NCI-H146 treated with DMSO at 0.1 percent for 48 hours (cell line): ENCODE results near the gene CREB3L1.
A peak's percentile ranks its signal among the peaks of the same experiment; 100 is the strongest.

ENCODE experiments used
- DNase-seq: peaks from one replicate; lab custom pipeline; 2025; ENCODE audit not compliant: unreplicated experiment; lab: John Stamatoyannopoulos, UW

CREB3L1 gene, protein sequence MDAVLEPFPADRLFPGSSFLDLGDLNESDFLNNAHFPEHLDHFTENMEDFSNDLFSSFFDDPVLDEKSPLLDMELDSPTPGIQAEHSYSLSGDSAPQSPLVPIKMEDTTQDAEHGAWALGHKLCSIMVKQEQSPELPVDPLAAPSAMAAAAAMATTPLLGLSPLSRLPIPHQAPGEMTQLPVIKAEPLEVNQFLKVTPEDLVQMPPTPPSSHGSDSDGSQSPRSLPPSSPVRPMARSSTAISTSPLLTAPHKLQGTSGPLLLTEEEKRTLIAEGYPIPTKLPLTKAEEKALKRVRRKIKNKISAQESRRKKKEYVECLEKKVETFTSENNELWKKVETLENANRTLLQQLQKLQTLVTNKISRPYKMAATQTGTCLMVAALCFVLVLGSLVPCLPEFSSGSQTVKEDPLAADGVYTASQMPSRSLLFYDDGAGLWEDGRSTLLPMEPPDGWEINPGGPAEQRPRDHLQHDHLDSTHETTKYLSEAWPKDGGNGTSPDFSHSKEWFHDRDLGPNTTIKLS

DNA sequence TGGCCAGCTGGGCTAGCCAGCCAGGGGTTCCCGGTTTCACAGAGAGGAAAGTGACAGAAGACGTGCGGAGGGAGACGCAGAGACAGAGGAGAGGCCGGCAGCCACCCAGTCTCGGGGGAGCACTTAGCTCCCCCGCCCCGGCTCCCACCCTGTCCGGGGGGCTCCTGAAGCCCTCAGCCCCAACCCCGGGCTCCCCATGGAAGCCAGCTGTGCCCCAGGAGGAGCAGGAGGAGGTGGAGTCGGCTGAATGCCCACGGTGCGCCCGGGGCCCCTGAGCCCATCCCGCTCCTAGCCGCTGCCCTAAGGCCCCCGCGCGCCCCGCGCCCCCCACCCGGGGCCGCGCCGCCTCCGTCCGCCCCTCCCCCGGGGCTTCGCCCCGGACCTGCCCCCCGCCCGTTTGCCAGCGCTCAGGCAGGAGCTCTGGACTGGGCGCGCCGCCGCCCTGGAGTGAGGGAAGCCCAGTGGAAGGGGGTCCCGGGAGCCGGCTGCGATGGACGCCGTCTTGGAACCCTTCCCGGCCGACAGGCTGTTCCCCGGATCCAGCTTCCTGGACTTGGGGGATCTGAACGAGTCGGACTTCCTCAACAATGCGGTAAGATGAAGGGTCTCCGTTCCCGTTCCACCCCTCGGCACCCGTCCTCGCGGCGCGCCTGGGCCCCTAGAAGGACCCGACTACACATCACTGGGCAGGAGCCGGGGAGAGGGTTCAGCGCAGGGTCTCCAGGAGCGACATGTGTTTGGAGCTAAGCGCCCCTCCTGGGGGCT, at the start of gene CREB3L1:
Gene CREB3L1, plus strand, starts transcription at position 41 of the 765 bp plus-strand sequence. Its CDS starts 450 bp downstream, at position 491.
- no peak for DNase-seq

DNA sequence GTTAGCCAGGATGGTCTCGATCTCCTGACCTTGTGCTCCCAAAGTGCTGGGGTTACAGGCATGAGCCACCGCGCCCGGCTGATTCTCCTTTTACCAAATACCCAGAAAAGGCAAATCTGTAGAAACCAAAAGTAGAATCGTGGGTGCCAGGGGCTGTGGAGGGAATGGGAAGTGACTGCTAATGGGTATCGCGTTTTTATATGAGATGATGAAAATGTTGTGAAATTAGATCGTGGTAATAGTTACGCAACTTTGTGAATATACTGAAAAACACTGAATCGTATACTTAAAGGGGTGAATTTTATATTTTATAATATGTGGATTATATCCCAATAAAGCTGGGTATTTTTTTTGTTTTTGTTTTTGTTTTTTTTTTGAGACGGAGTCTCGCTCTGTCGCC, 48.2 kb upstream of the CREB3L1 start:
- DNase-seq = no peak

GRCh38 chr11:46234311-46234710, 43.2 kb upstream of the CREB3L1 start:
- peak; percentile 24 for DNase-seq

DNA sequence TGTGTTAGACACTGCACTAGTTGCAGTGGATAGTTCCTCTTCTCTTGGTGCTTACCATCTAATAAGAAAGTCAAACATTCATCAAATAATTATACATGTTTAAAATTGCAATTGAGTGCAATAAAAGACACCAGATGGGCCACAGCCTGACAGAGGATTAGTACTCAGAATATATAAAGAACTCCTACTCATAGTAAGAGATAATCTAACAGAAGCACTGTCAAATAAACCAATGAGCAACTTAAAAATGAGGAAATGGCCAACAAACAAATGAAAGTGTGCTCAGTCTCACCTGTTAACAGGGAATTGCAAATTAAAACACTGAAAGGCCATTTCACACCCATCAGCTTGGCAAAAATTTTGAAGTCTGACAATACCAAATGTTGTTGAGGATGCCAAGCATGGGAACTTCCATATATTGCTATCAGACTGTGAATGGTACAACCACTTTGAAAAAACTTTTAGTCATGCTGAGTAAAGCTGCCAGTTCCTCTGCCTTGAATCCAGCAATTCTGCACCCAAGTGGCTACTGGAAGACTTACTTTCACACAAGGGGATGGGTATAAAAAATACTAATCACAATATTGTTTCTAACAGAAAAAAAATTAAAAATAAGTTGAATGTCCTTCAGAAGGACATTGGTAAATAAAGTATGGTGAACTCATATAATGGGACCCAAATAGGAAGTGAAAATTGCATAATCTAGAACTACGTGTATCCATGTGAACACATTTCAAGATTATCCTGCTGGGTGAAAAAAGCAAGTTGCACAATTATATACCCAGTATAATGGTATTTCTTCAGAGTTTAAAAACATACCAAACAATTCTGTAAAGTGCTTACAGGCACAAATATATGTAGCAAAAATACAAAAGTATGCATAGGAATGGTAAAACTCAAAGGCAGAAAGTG, 41.4 kb upstream of the CREB3L1 start:
- DNase-seq = no peak

DNA sequence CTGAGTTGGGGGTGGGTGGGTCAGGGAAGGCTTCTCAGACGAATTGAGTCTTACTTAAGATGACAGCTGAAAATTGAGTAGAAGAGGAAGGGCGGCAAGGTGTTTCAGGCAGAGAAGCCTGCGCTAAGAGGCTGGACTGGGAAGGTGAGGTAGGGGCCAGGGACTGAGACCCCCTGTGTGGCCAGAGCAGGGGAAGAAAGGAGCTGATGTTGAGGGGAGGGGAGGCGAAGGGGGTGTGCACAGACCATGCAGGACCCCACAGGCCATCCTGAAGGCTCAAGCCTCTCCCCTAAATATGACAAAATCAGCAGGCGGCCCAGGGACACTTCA, 40.6 kb upstream of the CREB3L1 start:
- DNase-seq = no peak

- peak; percentile 22 for DNase-seq
These were observed 40.0 kb upstream of the CREB3L1 start for GRCh38 chr11:46237248-46238077.

- no peak for DNase-seq
These were observed 39.1 kb upstream of the CREB3L1 start for GRCh38 chr11:46238078-46238966.

DNA sequence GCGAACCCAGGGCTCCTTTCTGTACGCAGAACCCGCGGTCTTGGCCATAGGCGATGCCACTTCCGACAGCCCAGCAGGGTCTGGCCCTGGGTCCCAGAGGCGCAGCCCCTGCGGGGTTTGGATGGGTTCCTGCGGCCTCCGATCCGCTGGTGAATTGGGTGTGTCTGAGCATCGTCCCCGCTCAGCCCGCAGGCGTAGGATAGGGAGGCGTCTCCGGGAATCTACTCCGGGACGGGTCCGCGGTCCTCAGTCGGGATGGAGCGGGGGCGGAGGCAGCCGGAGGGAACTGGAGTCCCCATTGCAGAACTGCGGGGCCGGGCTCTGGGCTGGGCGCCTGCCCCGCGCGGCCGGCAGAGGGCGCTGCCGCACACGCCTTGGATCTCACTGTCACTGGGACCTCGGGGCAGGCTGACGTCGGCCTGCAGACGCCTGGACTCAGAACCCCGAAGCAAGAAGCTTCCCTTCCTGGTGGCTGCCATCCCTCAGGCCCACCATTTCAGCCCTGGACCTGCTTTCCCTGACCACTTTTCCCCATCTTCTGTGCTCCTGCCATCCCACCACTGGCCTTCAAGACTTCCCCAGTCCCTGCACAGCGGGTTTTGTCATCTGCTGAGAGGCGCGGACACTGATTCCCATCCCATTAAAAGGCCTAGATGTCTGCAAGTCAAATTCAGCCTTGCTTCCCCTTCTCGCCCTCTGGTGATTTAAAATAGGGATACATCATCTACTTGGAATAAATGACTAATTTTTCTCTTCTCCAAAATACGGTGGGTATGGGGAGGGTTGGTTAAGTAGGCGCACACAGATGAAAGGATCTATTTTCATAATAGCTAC, 38.3 kb upstream of the CREB3L1 start:
- DNase-seq = peak; percentile 42

DNA sequence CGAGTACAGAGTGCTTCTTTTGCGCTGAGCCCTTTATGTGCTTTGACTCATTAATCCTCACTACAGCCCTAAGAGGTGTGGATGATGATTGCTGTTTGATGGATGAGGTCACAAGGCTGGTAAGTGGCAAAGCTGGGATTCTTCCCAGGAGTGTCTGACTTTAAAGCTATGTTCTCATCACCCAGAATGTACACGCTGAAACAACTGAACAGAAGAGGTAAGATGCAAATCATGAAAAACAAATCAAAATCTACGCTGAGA, 37.7 kb upstream of the CREB3L1 start:
- DNase-seq = no peak

DNA sequence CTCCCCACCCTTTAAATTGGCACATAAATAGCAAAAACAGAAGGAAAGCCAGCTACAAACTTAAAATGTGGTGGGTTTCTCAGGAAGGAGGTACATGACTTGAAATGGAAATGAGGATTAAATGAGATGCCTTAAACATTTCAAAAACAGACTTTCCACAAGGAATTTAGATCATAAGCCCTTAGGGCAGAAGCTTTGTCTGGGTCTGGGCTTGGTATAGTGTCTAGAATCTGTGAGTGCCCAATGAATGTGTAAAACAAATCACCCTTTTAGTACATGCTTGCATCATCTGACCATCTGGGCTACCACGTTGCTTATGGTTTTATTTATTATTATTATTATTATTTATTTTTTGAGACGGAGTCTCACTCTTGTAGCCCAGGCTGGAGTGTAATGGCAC, 37.1 kb upstream of the CREB3L1 start:
- DNase-seq = no peak

DNA sequence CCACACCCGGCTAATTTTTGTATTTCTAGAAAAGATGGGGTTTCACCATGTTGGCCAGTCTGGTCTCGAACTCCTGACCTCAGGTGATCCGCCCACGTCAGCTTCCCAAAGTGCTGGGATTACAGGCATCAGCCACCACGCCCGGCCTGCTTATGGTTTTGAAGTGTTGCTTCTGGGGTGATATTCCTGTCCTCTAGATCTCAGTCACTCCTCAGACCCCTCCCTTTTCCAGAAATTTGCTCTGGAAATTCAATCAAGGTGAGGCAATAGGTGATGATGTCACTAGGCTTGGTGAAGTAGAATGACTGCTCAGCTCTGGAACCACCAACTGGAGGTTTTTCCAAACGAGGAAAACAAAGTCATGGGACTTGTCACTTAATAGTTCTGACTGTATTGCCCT, 36.6 kb upstream of the CREB3L1 start:
- DNase-seq = no peak

DNA sequence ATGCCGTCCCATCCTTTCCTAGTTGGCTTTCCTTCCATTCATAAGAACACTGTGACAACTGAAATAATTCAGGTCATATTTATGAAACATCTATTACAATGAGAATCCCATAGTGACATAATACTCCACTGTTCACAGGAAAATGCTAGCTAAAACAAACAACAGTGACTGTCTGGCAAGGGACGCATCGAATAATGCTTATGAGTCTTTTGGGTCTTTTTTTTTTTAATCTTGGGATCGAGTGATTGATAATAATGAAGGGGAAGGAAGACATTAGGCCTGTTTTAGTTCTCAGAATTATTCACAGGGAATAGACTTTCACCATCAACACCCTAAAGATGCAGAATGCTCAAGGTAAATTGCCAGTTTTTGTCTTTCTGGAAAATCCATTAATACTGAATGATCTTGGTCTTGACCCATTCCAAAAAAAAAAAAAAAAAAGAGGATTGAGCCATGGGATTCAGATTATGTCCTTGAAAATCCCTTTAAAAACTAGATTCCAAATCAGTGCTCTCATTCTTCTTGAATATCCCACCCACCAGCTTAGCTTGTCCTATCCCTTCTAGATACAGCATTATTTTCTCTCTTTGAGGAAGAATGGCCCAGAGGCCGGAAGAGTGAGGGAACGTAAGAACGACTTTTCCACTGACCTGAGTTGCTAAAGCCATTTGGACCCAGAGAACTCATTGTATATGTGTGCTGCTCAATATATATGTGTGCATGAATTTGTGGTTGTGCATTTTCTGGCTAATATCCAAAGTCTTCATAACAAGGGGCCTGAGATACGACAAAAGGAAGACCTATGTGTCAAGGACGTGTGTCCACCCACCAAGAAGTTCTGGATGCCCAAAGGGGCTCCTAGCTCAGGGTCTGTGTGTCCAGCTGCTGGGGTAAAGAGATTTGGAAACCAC, 35.2 kb upstream of the CREB3L1 start:
- DNase-seq = no peak

- peak; percentile 80 for DNase-seq
These were observed 34.3 kb upstream of the CREB3L1 start for GRCh38 chr11:46242952-46243795.

- no peak for DNase-seq
These were observed 33.7 kb upstream of the CREB3L1 start for GRCh38 chr11:46243796-46244109.

DNA sequence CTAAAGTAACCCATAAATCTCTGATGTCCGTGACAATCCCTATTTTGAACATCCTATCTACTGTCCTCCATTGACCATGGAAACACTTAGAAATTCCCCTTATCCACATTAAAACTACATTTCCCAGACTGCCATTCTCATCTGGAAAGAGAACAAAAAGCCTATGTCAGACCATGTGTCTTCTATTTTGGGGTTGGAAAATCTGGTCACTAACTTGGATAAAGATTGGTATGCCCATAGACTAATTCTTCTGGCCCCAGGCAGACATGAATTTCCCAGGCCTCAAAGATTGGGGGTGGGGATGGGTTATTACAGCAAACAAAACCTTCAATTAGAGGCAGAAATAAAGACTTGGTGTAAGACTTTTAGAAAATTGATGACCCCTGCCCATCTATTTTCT, 30.9 kb upstream of the CREB3L1 start:
- DNase-seq = no peak

- no peak for DNase-seq
These were observed 30.4 kb upstream of the CREB3L1 start for GRCh38 chr11:46247090-46247489.

DNA sequence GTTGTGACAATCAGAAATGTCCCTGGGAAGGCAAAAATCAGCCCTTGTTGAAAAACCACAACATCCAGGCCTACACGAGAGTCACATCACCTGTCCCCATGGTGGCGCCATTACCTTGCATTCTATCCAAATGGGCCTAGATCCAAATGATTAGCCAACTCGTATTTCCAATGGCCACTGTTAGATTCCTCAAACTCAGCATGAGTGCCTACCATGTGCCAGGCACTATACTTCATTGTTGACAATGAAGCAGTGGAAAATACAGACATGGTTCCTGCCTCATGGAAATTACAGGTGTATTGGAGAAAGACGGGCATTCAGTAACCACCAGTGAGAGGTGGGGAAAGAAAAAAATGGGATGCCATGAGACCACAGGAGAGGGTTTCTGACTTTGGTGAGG, 29.8 kb upstream of the CREB3L1 start:
- peak; percentile 67 for DNase-seq
